HCT116 (cell line): ENCODE results near the gene LRRTM4. TPM values are rescaled to one million over a fixed set of nuclear protein-coding genes. Genes with fewer than 3 reads are reported as not detected.
"Not testable (repeated sequence)": the region's sequence is repeated elsewhere in the genome, so short reads cannot be mapped to it uniquely, and the experiment has no call there.

Experiments
- ATAC-seq: fragments of 200-7000 bp; cut with Tn5 transposase; 2 replicates; pipeline ENCODE4 v1.9.1; 2020; ENCODE audit warnings: mild to moderate bottlenecking, moderate library complexity
- BruUV-seq: library from RNA; stranded (reverse); fragments of 400-500 nt; replicated peaks from 2 replicates; lab custom pipeline; 2021; lab: Mats Ljungman, UMichigan
- CTCF ChIA-PET: fragments of 300-600 bp; sonication (Branson Sonifier 250); formaldehyde crosslinking; loops from one replicate; lab custom pipeline; 2021; ENCODE audit warnings: antibody characterized with exemption; lab: Charles Lee
- POLR2A ChIA-PET: fragments of 300-600, 350-600 bp; sonication (Branson Sonifier 250); formaldehyde crosslinking; loops from one replicate; lab custom pipeline; 2021; ENCODE audit warnings: antibody characterized with exemption; lab: Charles Lee
- RAD21 ChIA-PET, 2 experiments: fragments of 300-600 bp; sonication (Branson Sonifier 250); formaldehyde crosslinking; loops; one replicate each; lab custom pipeline; 2023; ENCODE audit warnings: low total read pairs in 2 of 2; ENCODE audit not compliant: uncharacterized antibody in 2 of 2, unreplicated experiment in 2 of 2, low non-redundant PET in 1 of 2; lab: Charles Lee
- DNase-seq: peaks from one replicate; pipeline ENCODE4 v3.0.0-alpha.2; 2010; ENCODE audit warnings: low read depth, low spot score
- H2AFZ ChIP-seq: fragments of 200-600 bp; shearing (Covaris generic), sonication (generic); 2 replicates; pipeline ENCODE4 v1.6.1; 2017; ENCODE audit warnings: low read depth, mixed run types, mixed read lengths, antibody characterized with exemption, low read length; ENCODE audit not compliant: poor library complexity, severe bottlenecking
- H3K27ac ChIP-seq: 2 replicates; pipeline ENCODE4 v1.5.1; 2012; ENCODE audit warnings: low read depth, low read length
- H3K27me3 ChIP-seq: fragments of 200-600 bp; sonication (generic); 2 replicates; pipeline ENCODE4 v1.6.1; 2016; ENCODE audit warnings: mixed run types, low read length, mixed read lengths; ENCODE audit not compliant: insufficient read depth
- H3K36me3 ChIP-seq, 2 experiments: fragments of 200-500 bp in 1 of 2; fragments of 200-600 bp in 1 of 2; sonication (Bioruptor generic) in 1 of 2; sonication (generic) in 1 of 2; 2 replicates each; pipeline versions ENCODE4 v1.5.1 to v1.6.1; 2014 to 2016; ENCODE audit warnings: low read length in 2 of 2, inconsistent platforms in 1 of 2, mixed read lengths in 1 of 2, mixed run types in 1 of 2; ENCODE audit not compliant: insufficient read depth in 2 of 2, control insufficient read depth in 1 of 2
- H3K4me1 ChIP-seq, 2 experiments: fragments of 200-600 bp in 1 of 2; sonication (generic) in 1 of 2; 2 replicates each; pipeline versions ENCODE4 v1.5.1 to v1.6.1; 2012 to 2017; ENCODE audit warnings: low read length in 2 of 2, inconsistent platforms in 1 of 2, mild to moderate bottlenecking in 1 of 2, mixed read lengths in 1 of 2, mixed run types in 1 of 2, moderate library complexity in 1 of 2; ENCODE audit not compliant: insufficient read depth in 2 of 2, control insufficient read depth in 1 of 2
- H3K4me2 ChIP-seq: fragments of 200-600 bp; sonication (generic); 2 replicates; pipeline ENCODE4 v1.6.1; 2017; ENCODE audit warnings: mixed run types, low read length, mixed read lengths
- H3K4me3 ChIP-seq, 2 experiments: fragments of 200-600 bp in 1 of 2; sonication (generic) in 1 of 2; replicated peaks in 1 of 2; 2 replicates each; pipeline ENCODE4 v1.5.1; 2011 to 2016; ENCODE audit warnings: low read length in 2 of 2, control low read depth in 1 of 2, low read depth in 1 of 2, mild to moderate bottlenecking in 1 of 2, mixed read lengths in 1 of 2, mixed run types in 1 of 2
- H3K79me2 ChIP-seq: fragments of 200-600 bp; sonication (generic); 2 replicates; pipeline ENCODE4 v1.6.1; 2017; ENCODE audit warnings: mild to moderate bottlenecking, mixed run types, low read length, moderate library complexity, mixed read lengths; ENCODE audit not compliant: insufficient read depth
- H3K9ac ChIP-seq: fragments of 200-600 bp; sonication (generic); 2 replicates; pipeline ENCODE4 v1.6.1; 2016; ENCODE audit warnings: low read length, mixed read lengths
- H3K9me2 ChIP-seq: fragments of 200-600 bp; sonication (generic), shearing (Covaris generic); 2 replicates; pipeline ENCODE4 v1.6.1; 2017; ENCODE audit warnings: mixed run types, mild to moderate bottlenecking, moderate library complexity; ENCODE audit not compliant: insufficient read depth
- H3K9me3 ChIP-seq, 2 experiments: fragments of 200-500 bp in 1 of 2; fragments of 200-600 bp in 1 of 2; sonication (Bioruptor generic) in 1 of 2; sonication (generic) in 1 of 2; 2 replicates each; pipeline ENCODE4 v1.6.1; 2014 to 2017; ENCODE audit warnings: low read length in 2 of 2, mixed read lengths in 2 of 2, inconsistent platforms in 1 of 2, low read depth in 1 of 2, mild to moderate bottlenecking in 1 of 2, mixed run types in 1 of 2, moderate library complexity in 1 of 2; ENCODE audit not compliant: control insufficient read depth in 1 of 2, insufficient read depth in 1 of 2
- H4K20me1 ChIP-seq: fragments of 200-600 bp; sonication (generic), shearing (Covaris generic); 2 replicates; pipeline ENCODE4 v1.6.1; 2017; ENCODE audit warnings: mixed run types, mild to moderate bottlenecking, moderate library complexity; ENCODE audit not compliant: insufficient read depth
- CEBPB ChIP-seq: IDR thresholded peaks from 2 replicates; pipeline ENCODE4 v1.6.1; 2012; ENCODE audit warnings: low read depth
- EGR1 ChIP-seq: IDR thresholded peaks from 2 replicates; pipeline ENCODE4 v1.6.1; 2012; ENCODE audit warnings: low read depth
- ELF1 ChIP-seq: IDR thresholded peaks from 2 replicates; pipeline ENCODE4 v1.6.1; 2012; ENCODE audit warnings: low read depth, borderline replicate concordance
- EZH2 ChIP-seq: fragments of 200-600 bp; sonication (generic); IDR thresholded peaks from 2 replicates; pipeline ENCODE4 v1.6.1; 2017; ENCODE audit warnings: antibody characterized with exemption, mixed run types
- FOSL1 ChIP-seq: IDR thresholded peaks from 2 replicates; pipeline ENCODE4 v1.6.1; 2012; ENCODE audit warnings: low read depth
- JUND ChIP-seq: IDR thresholded peaks from 2 replicates; pipeline ENCODE4 v1.6.1; 2012
- POLR2A ChIP-seq: IDR thresholded peaks from 2 replicates; pipeline ENCODE4 v1.7.0; 2011; ENCODE audit warnings: borderline replicate concordance; ENCODE audit not compliant: insufficient read depth, insufficient read length; ENCODE audit errors: extremely low read depth
- POLR2AphosphoS5 ChIP-seq: IDR thresholded peaks from 2 replicates; pipeline ENCODE4 v1.6.1; 2011; ENCODE audit warnings: mild to moderate bottlenecking, low read depth, low read length, moderate library complexity
- SIN3A ChIP-seq: IDR thresholded peaks from 2 replicates; pipeline ENCODE4 v1.6.1; 2012; ENCODE audit warnings: low read depth
- SP1 ChIP-seq: IDR thresholded peaks from 2 replicates; pipeline ENCODE4 v1.6.1; 2012; ENCODE audit warnings: low read depth
- TCF7L2 ChIP-seq: IDR thresholded peaks from 2 replicates; pipeline ENCODE4 v1.7.0; 2011; ENCODE audit warnings: borderline replicate concordance, inconsistent platforms; ENCODE audit not compliant: insufficient read depth, insufficient read length; ENCODE audit errors: extremely low read depth
- YY1 ChIP-seq: IDR thresholded peaks from 2 replicates; pipeline ENCODE4 v1.6.1; 2011; ENCODE audit warnings: low read length, low read depth, moderate library complexity, mild to moderate bottlenecking; ENCODE audit not compliant: insufficient replicate concordance; ENCODE audit errors: extremely low read depth
- ZFX ChIP-seq: fragments of 450-650 bp; IDR thresholded peaks from 2 replicates; pipeline ENCODE4 v1.6.1; 2017
- intact Hi-C: fragments of 100-400 bp; cut with micrococcal nuclease; formaldehyde crosslinking; loops from 2 replicates; pipeline ENCODE4 v1.10.0; 2022
- total RNA-seq: library from RNA; stranded (reverse); gene quantifications from one replicate; pipeline ENCODE4 v1.2.1, GENCODE V29; 2021; ENCODE audit not compliant: unreplicated experiment
- TF ChIP-seq, protein P1 (sequence below): IDR thresholded peaks from 2 replicates; pipeline ENCODE4 v1.6.1; 2012
- TF ChIP-seq, protein P2 (sequence below): IDR thresholded peaks from 2 replicates; pipeline ENCODE4 v1.6.1; 2012
- TF ChIP-seq, protein P3 (sequence below), 3 experiments: fragments of 200-600 bp in 1 of 3; sonication (generic) in 1 of 3; IDR thresholded peaks in 2 of 3; conservative IDR thresholded peaks in 1 of 3; 2 replicates each; pipeline ENCODE4 v1.5.1; 2012 to 2017; ENCODE audit warnings: low read depth in 2 of 3, low read length in 2 of 3, antibody characterized with exemption in 1 of 3, borderline replicate concordance in 1 of 3, control low read depth in 1 of 3, mild to moderate bottlenecking in 1 of 3, mixed read lengths in 1 of 3, mixed run types in 1 of 3, moderate library complexity in 1 of 3; ENCODE audit not compliant: insufficient read depth in 1 of 3
- TF ChIP-seq, protein P4 (sequence below): IDR thresholded peaks from 2 replicates; pipeline ENCODE4 v1.6.1; 2011; ENCODE audit warnings: mild to moderate bottlenecking, low read length, moderate library complexity; ENCODE audit not compliant: insufficient replicate concordance; ENCODE audit errors: extremely low read depth

Gene LRRTM4
- total RNA-seq, 1 experiment from 2014 or later = 0.25 TPM

DNA sequence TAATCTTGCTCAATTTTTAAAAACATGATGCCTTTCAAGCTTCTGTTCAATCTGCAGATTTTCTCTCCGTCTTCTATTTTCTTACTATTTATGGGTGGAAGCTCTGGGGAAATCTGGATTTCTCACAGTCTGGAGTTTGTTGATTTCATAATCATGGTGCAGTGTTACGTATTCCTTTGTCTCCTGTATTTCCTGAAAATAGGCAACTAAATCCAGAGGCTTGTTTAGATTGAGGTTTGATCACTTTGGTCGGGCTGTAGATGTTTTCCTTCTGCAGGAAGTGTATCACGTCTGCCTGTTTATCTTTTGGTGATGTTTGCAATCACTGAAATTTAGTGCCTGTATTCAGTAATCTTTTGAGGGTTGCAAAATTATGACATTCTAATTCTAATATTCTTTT lies 487.7 kb downstream of the LRRTM4 start:
- Histone ChIP-seq H3K9me3 (peaks cover 0 to 7% of the 10 kb centered on the region in 2 experiments; a peak in 2 of 4 replicates), H3K9me2 (no peaks in the 10 kb centered on the region), H3K9ac (no peak overlapping the region), H3K36me3 (no peaks in the 10 kb centered on the region), H4K20me1 (no peaks in the 10 kb centered on the region), H3K27me3 (no peaks in the 10 kb centered on the region), H3K27ac (no peak overlapping the region), H3K4me3 (no peak overlapping the region), H3K4me1 (no peaks in the 10 kb centered on the region), H2AFZ (no peak overlapping the region), H3K79me2 (no peaks in the 10 kb centered on the region), H3K4me2 (no peak overlapping the region)
- CTCF ChIA-PET = no interaction called here
- ATAC-seq = no peak
- POLR2A ChIA-PET = no interaction called here
- intact Hi-C loops = no loop called here
- RAD21 ChIA-PET = no interaction called here
- no peak for DNase-seq
- TF ChIP-seq, protein P1, sequence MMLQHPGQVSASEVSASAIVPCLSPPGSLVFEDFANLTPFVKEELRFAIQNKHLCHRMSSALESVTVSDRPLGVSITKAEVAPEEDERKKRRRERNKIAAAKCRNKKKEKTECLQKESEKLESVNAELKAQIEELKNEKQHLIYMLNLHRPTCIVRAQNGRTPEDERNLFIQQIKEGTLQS = no peak
- no peak for TF ChIP-seq ZFX
- TF ChIP-seq POLR2A = no peak
- TF ChIP-seq, protein P2, sequence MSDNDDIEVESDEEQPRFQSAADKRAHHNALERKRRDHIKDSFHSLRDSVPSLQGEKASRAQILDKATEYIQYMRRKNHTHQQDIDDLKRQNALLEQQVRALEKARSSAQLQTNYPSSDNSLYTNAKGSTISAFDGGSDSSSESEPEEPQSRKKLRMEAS = no peak
- TF ChIP-seq TCF7L2 = no peak
- TF ChIP-seq, protein P3, sequence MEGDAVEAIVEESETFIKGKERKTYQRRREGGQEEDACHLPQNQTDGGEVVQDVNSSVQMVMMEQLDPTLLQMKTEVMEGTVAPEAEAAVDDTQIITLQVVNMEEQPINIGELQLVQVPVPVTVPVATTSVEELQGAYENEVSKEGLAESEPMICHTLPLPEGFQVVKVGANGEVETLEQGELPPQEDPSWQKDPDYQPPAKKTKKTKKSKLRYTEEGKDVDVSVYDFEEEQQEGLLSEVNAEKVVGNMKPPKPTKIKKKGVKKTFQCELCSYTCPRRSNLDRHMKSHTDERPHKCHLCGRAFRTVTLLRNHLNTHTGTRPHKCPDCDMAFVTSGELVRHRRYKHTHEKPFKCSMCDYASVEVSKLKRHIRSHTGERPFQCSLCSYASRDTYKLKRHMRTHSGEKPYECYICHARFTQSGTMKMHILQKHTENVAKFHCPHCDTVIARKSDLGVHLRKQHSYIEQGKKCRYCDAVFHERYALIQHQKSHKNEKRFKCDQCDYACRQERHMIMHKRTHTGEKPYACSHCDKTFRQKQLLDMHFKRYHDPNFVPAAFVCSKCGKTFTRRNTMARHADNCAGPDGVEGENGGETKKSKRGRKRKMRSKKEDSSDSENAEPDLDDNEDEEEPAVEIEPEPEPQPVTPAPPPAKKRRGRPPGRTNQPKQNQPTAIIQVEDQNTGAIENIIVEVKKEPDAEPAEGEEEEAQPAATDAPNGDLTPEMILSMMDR (IDR thresholded peaks at IDR 0.05 in 2 of 3, conservative IDR thresholded peaks at IDR 0.05 in 1 of 3; ENCODE audit: borderline replicate concordance in 1 of 3, insufficient read depth in 1 of 3, low read depth in 2 of 3, low read length in 2 of 3) = no peak
- no peak for TF ChIP-seq YY1
- TF ChIP-seq EGR1 = no peak
- TF ChIP-seq CEBPB = no peak
- TF ChIP-seq SIN3A = no peak
- no peak for TF ChIP-seq POLR2AphosphoS5
- no peak for TF ChIP-seq JUND
- TF ChIP-seq ELF1 = no peak
- TF ChIP-seq SP1 = no peak
- TF ChIP-seq EZH2 = no peak
- TF ChIP-seq FOSL1 = no peak
- TF ChIP-seq, protein P4, sequence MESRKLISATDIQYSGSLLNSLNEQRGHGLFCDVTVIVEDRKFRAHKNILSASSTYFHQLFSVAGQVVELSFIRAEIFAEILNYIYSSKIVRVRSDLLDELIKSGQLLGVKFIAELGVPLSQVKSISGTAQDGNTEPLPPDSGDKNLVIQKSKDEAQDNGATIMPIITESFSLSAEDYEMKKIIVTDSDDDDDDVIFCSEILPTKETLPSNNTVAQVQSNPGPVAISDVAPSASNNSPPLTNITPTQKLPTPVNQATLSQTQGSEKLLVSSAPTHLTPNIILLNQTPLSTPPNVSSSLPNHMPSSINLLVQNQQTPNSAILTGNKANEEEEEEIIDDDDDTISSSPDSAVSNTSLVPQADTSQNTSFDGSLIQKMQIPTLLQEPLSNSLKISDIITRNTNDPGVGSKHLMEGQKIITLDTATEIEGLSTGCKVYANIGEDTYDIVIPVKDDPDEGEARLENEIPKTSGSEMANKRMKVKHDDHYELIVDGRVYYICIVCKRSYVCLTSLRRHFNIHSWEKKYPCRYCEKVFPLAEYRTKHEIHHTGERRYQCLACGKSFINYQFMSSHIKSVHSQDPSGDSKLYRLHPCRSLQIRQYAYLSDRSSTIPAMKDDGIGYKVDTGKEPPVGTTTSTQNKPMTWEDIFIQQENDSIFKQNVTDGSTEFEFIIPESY = no peak
- TF ChIP-seq, all 23 proteins: peak for 0
- no TSS peak for BruUV-seq

DNA sequence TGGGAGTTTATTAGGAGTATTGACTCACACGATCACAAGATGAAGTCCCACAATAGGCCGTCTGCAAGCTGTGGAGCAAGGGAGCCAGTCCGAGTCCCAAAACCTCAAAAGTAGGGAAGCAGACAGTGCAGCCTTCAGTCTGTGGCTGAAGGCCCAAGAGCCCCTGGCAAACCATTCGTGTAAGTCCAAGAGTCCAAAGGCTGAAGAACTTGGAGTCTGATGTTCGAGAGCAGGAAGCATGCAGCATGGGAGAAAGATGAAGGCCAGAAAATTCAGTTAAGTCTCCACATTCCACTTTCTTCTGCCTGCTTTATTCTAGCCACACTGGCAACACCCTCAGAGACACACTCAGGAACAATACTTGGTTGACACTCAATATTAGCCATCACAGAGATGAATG lies 492.9 kb downstream of the LRRTM4 start:
- H3K27me3 ChIP-seq, H4K20me1 ChIP-seq, DNase-seq, H3K4me3 ChIP-seq, POLR2A ChIA-PET, BruUV-seq, H3K79me2 ChIP-seq, RAD21 ChIA-PET, H3K4me1 ChIP-seq, CTCF ChIA-PET, H3K9me2 ChIP-seq, ATAC-seq, H2AFZ ChIP-seq, H3K36me3 ChIP-seq, intact Hi-C loops, H3K9ac ChIP-seq, H3K27ac ChIP-seq, H3K4me2 ChIP-seq: not testable (repeated sequence)
- H3K9me3 ChIP-seq = peaks cover 0 to 14% of the 10 kb centered on the region in 2 experiments; a peak in 3 of 4 replicates
